Urinary bladder (tissue), 4 donors: ENCODE results near the gene KSR2. TPM values are rescaled to one million over a fixed set of nuclear protein-coding genes. Genes with fewer than 3 reads are reported as not detected.

Experiments
- DNase-seq: peaks from one replicate; pipeline ENCODE4 v3.0.0-alpha.2; 2015; ENCODE audit errors: extremely low spot score
- H3K27ac ChIP-seq: one replicate; pipeline ENCODE4 v1.5.1; 2013; ENCODE audit warnings: low read depth, mild to moderate bottlenecking, moderate library complexity
- H3K36me3 ChIP-seq: one replicate; pipeline ENCODE4 v1.6.1; 2013; ENCODE audit warnings: mild to moderate bottlenecking, moderate library complexity; ENCODE audit not compliant: insufficient read depth
- H3K4me1 ChIP-seq: one replicate; pipeline ENCODE4 v1.6.1; 2013; ENCODE audit warnings: mild to moderate bottlenecking, moderate library complexity; ENCODE audit not compliant: insufficient read depth
- H3K4me3 ChIP-seq: one replicate; pipeline ENCODE4 v1.5.1; 2013; ENCODE audit warnings: low read depth, low read length
- WGBS: extraction: QIAGEN DNeasy Blood & Tissue Kit; methylation state at CpG from one replicate; pipeline ENCODE4 v1.1.7; 2013; 5-methylcytosine and 5-hydroxymethylcytosine counted together
- polyA plus RNA-seq: library from polyadenylated mRNA; stranded (reverse); fragments of 200-250 nt; gene quantifications from one replicate; pipeline ENCODE4 v1.2.3, GENCODE V29; 2013
- total RNA-seq: library from RNA; depleted of rRNA; stranded (reverse); fragments of >200 nt; gene quantifications from one replicate; pipeline ENCODE4 v1.2.3, GENCODE V29; 2014
- donor health status: healthy with polysubstance abuse.
- donor health status: healthy.

The KSR2 gene
- total and polyA plus RNA-seq, 2 donors: 0.05 to 0.32 TPM

- WGBS: 81% methylated on average over 9 of the region's 9 CpGs
- no peak overlapping the region for H3K4me3 ChIP-seq
- H3K36me3 ChIP-seq: no peaks in the 10 kb centered on the region
- no peaks in the 10 kb centered on the region for H3K4me1 ChIP-seq
- DNase-seq: no peak
- H3K27ac ChIP-seq: no peak overlapping the region
These were observed 258.7 kb downstream of the KSR2 start for GRCh38 chr12:117710121-117710520.

GRCh38 chr12:117707861-117708260 is 260.9 kb downstream of the KSR2 start:
- WGBS: 82% methylated on average over 2 of the region's 2 CpGs
- no peaks in the 10 kb centered on the region for H3K36me3 ChIP-seq
- no peak overlapping the region for H3K4me3 ChIP-seq
- no peak overlapping the region for H3K27ac ChIP-seq
- no peaks in the 10 kb centered on the region for H3K4me1 ChIP-seq
- no peak for DNase-seq

- H3K4me3 ChIP-seq: no peak overlapping the region
- WGBS: 36% methylated on average over 4 of the region's 4 CpGs
- DNase-seq: no peak
These were observed 265.2 kb downstream of the KSR2 start for GRCh38 chr12:117703584-117703983.

GRCh38 chr12:117702741-117703140 is 266.0 kb downstream of the KSR2 start:
- H3K36me3 ChIP-seq: no peaks in the 10 kb centered on the region
- 52% methylated on average over 4 of the region's 4 CpGs for WGBS
- no peak for DNase-seq
- no peak overlapping the region for H3K4me3 ChIP-seq
- no peaks in the 10 kb centered on the region for H3K4me1 ChIP-seq
- no peak overlapping the region for H3K27ac ChIP-seq

More at GRCh38 chr12:117703584-117703983, 265.2 kb downstream of the KSR2 start:
- no peaks in the 10 kb centered on the region for H3K4me1 ChIP-seq
- no peak overlapping the region for H3K27ac ChIP-seq
- H3K36me3 ChIP-seq: no peaks in the 10 kb centered on the region

GRCh38 chr12:117699575-117699974 is 269.2 kb downstream of the KSR2 start:
- DNase-seq: no peak
- 92% methylated on average over 5 of the region's 5 CpGs for WGBS
- no peak overlapping the region for H3K4me3 ChIP-seq
- H3K36me3 ChIP-seq: no peaks in the 10 kb centered on the region
- no peaks in the 10 kb centered on the region for H3K4me1 ChIP-seq
- no peak overlapping the region for H3K27ac ChIP-seq

- no peak for DNase-seq
- H3K4me3 ChIP-seq: no peak overlapping the region
- WGBS: 86% methylated on average over 1 of the region's 1 CpG
- no peaks in the 10 kb centered on the region for H3K4me1 ChIP-seq
- no peak overlapping the region for H3K27ac ChIP-seq
- H3K36me3 ChIP-seq: no peaks in the 10 kb centered on the region
These were observed 269.7 kb downstream of the KSR2 start for GRCh38 chr12:117699118-117699517.

- 73% methylated on average over 6 of the region's 6 CpGs for WGBS
- no peak for DNase-seq
- Histone ChIP-seq H3K36me3 (no peaks in the 10 kb centered on the region), H3K27ac (no peak overlapping the region), H3K4me3 (no peak overlapping the region), H3K4me1 (no peaks in the 10 kb centered on the region)
These were observed 272.8 kb downstream of the KSR2 start for GRCh38 chr12:117695956-117696355.

- Histone ChIP-seq H3K27ac (no peak overlapping the region), H3K36me3 (no peaks in the 10 kb centered on the region), H3K4me1 (no peaks in the 10 kb centered on the region), H3K4me3 (no peak overlapping the region)
- 89% methylated on average over 2 of the region's 2 CpGs for WGBS
- no peak for DNase-seq
These were observed 276.3 kb downstream of the KSR2 start for GRCh38 chr12:117692512-117692911.

- H3K4me3 ChIP-seq: no peak overlapping the region
- DNase-seq: no peak
- 69% methylated on average over 1 of the region's 1 CpG for WGBS
- H3K4me1 ChIP-seq: no peaks in the 10 kb centered on the region
- H3K36me3 ChIP-seq: no peaks in the 10 kb centered on the region
- H3K27ac ChIP-seq: no peak overlapping the region
These were observed 278.9 kb downstream of the KSR2 start for GRCh38 chr12:117689857-117690256.

- H3K4me1 ChIP-seq: no peaks in the 10 kb centered on the region
- H3K36me3 ChIP-seq: no peaks in the 10 kb centered on the region
- 83% methylated on average over 5 of the region's 5 CpGs for WGBS
- H3K4me3 ChIP-seq: no peak overlapping the region
- no peak overlapping the region for H3K27ac ChIP-seq
- DNase-seq: no peak
These were observed 280.3 kb downstream of the KSR2 start for GRCh38 chr12:117688446-117688845.

- Histone ChIP-seq H3K27ac (no peak overlapping the region), H3K4me1 (no peaks in the 10 kb centered on the region), H3K4me3 (no peak overlapping the region), H3K36me3 (no peaks in the 10 kb centered on the region)
- DNase-seq: no peak
- WGBS: 12% methylated on average over 8 of the region's 8 CpGs
These were observed 281.8 kb downstream of the KSR2 start for GRCh38 chr12:117686911-117687377.

GRCh38 chr12:117686210-117686609 is 282.6 kb downstream of the KSR2 start:
- 88% methylated on average over 1 of the region's 1 CpG for WGBS
- no peaks in the 10 kb centered on the region for H3K36me3 ChIP-seq
- H3K4me3 ChIP-seq: no peak overlapping the region
- no peaks in the 10 kb centered on the region for H3K4me1 ChIP-seq
- H3K27ac ChIP-seq: no peak overlapping the region
- DNase-seq: no peak

GRCh38 chr12:117685110-117685926 is 283.5 kb downstream of the KSR2 start:
- peak; percentile 41 for DNase-seq
- Histone ChIP-seq H3K4me3 (no peak overlapping the region), H3K27ac (no peak overlapping the region), H3K36me3 (no peaks in the 10 kb centered on the region), H3K4me1 (no peaks in the 10 kb centered on the region)
- 16% methylated on average over 13 of the region's 13 CpGs for WGBS

- 89% methylated on average over 6 of the region's 6 CpGs for WGBS
- H3K36me3 ChIP-seq: no peaks in the 10 kb centered on the region
- H3K4me1 ChIP-seq: no peaks in the 10 kb centered on the region
- H3K4me3 ChIP-seq: no peak overlapping the region
- DNase-seq: no peak
- H3K27ac ChIP-seq: no peak overlapping the region
These were observed 284.3 kb downstream of the KSR2 start for GRCh38 chr12:117684471-117684870.
